HepG2 (cell line): ENCODE data around the gene RBPJ. TPM values are rescaled to one million over a fixed set of nuclear protein-coding genes. Genes with fewer than 3 reads are reported as not detected.

Experiments used
- CBX1 ChIP-seq: IDR thresholded peaks from one replicate; pipeline ENCODE4 v1.6.1; 2016; ENCODE audit warnings: antibody characterized with exemption, low read depth
- KDM3A ChIP-seq: IDR thresholded peaks from 2 replicates; pipeline ENCODE4 v1.6.1; 2018; ENCODE audit warnings: low read depth, missing compliant biosample characterization
- SMAD1 ChIP-seq: sonication (generic); formaldehyde crosslinking; IDR thresholded peaks from 2 replicates; pipeline ENCODE4 v1.4.0; 2020; ENCODE audit warnings: missing genetic modification reagents, low read depth, mild to moderate bottlenecking, borderline replicate concordance
- SMARCC2 ChIP-seq: fragments of 450-650 bp; IDR thresholded peaks from 2 replicates; pipeline ENCODE4 v1.6.1; 2017; ENCODE audit warnings: antibody characterized with exemption, mild to moderate bottlenecking
- THAP11 ChIP-seq: IDR thresholded peaks from 2 replicates; pipeline ENCODE4 v1.6.1; 2016; ENCODE audit warnings: missing biosample characterization, missing genetic modification reagents
- ZFAT ChIP-seq: sonication (generic); formaldehyde crosslinking; conservative IDR thresholded peaks from 2 replicates; pipeline ENCODE4 v1.8.1; 2023; ENCODE audit warnings: missing genetic modification reagents, inconsistent platforms
- ZNF839 ChIP-seq: sonication (generic); formaldehyde crosslinking; IDR thresholded peaks from 2 replicates; pipeline ENCODE4 v1.4.0; 2020; ENCODE audit warnings: missing genetic modification reagents, mild to moderate bottlenecking, borderline replicate concordance
- polyA plus RNA-seq, 8 experiments: library from polyadenylated mRNA; depleted of rRNA in 3 of 8; stranded (reverse) in 7 of 8; unstranded in 1 of 8; fragments of >200 nt; fragmentation: Illumina TruSeq in 4 of 8; extraction: Trizol in 4 of 8; gene quantifications; 2 replicates each; pipeline versions ENCODE4 v1.2.1 to v1.2.3, GENCODE V29; 2011 to 2016; ENCODE audit warnings: low read depth in 4 of 8, missing spikeins in 1 of 8, mixed read lengths in 1 of 8; ENCODE audit not compliant: insufficient read depth in 1 of 8
- total RNA-seq, 5 experiments: library from RNA; depleted of rRNA; stranded (reverse); fragments of >200 nt; fragmentation: Illumina TruSeq; extraction: Trizol; gene quantifications; 2 replicates each; pipeline ENCODE4 v1.2.3, GENCODE V29; 2016; ENCODE audit warnings: low read depth in 1 of 5
- TF ChIP-seq, protein P1 (sequence below): sonication (generic); formaldehyde crosslinking; IDR thresholded peaks from 2 replicates; pipeline ENCODE4 v1.5.1; 2020; ENCODE audit warnings: missing genetic modification reagents, mild to moderate bottlenecking, borderline replicate concordance
- TF ChIP-seq, protein P2 (sequence below): IDR thresholded peaks from 2 replicates; pipeline ENCODE4 v1.6.1; 2012; ENCODE audit warnings: low read length, improper control_type of control experiment
- TF ChIP-seq, protein P3 (sequence below): sonication (generic); formaldehyde crosslinking; IDR thresholded peaks from 2 replicates; pipeline ENCODE4 v1.9.0; 2021; ENCODE audit warnings: missing genetic modification reagents, borderline replicate concordance
- TF ChIP-seq, protein P4 (sequence below): sonication (generic); formaldehyde crosslinking; IDR thresholded peaks from 2 replicates; pipeline ENCODE4 v1.4.0; 2020; ENCODE audit warnings: missing genetic modification reagents
- TF ChIP-seq, protein P5 (sequence below): IDR thresholded peaks from 2 replicates; pipeline ENCODE4 v1.6.1; 2016
- TF ChIP-seq, protein P6 (sequence below): IDR thresholded peaks from 2 replicates; pipeline ENCODE4 v1.6.1; 2016; ENCODE audit warnings: missing genetic modification reagents, missing compliant biosample characterization

The RBPJ gene
- total and polyA plus RNA-seq, 2 of the 13 experiments (the other 11 are each of a cell fraction or from before 2014, with no cell fraction given), result 25.9 to 33.2 TPM

DNA sequence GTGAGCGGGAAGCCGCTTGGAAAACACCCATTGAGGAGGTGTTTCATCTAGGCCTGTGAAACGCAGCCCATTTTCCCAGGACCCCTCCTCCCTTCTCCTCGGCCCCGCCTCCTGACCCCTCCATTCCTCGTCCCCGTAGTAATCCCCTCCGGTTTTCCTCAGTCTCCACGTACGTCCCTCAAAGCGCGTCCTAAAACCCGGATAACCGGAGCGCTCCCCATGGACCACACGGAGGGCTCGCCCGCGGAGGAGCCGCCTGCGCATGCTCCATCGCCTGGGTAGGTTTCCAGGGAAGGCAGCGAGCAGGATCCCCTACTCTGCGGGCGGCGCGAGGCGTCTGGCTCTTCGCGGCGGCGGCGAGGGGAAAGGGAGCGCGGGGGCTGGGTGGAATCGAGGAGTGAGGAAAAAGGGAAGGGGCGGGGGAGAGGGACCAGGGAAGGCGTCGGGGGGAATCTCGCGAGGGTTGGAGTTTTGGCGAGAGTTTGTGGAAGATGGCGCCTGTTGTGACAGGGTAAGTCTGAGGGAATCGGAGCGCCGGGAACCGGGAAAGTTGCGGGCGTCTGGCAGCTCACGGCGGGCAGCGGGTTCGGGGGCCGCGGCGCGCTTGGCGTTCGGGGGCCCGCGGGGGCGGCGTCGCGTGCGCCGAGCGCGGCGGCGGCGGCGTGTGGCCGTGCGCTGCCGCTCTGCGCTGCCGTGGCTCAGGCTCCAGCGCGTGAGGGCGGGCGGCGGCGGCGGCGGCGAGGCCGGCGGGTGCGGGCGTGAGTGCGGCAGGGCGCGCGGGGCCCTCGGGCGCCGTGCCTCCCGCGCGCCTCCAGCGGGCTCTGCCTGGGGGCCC lies at the start of gene RBPJ (continued):
- TF ChIP-seq SMARCC2 (no peak), SMAD1 (0 out of 2 replicates have a peak, but pooled peaks have one; percentile 65), THAP11 (CRISPR knock-in tag) (peak; percentile 83), ZFAT (no peak), KDM3A (CRISPR knock-in tag) (0 out of 2 replicates have a peak, but pooled peaks have one; percentile 46), ZNF839 (CRISPR knock-in tag) (peak; percentile 58; the same call in 1 of the 2 replicates), CBX1 (no peak)
- TF ChIP-seq, protein P1, sequence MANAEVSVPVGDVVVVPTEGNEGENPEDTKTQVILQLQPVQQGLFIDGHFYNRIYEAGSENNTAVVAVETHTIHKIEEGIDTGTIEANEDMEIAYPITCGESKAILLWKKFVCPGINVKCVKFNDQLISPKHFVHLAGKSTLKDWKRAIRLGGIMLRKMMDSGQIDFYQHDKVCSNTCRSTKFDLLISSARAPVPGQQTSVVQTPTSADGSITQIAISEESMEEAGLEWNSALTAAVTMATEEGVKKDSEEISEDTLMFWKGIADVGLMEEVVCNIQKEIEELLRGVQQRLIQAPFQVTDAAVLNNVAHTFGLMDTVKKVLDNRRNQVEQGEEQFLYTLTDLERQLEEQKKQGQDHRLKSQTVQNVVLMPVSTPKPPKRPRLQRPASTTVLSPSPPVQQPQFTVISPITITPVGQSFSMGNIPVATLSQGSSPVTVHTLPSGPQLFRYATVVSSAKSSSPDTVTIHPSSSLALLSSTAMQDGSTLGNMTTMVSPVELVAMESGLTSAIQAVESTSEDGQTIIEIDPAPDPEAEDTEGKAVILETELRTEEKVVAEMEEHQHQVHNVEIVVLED (CRISPR knock-in tag), result peak; percentile 84
- TF ChIP-seq, protein P2, sequence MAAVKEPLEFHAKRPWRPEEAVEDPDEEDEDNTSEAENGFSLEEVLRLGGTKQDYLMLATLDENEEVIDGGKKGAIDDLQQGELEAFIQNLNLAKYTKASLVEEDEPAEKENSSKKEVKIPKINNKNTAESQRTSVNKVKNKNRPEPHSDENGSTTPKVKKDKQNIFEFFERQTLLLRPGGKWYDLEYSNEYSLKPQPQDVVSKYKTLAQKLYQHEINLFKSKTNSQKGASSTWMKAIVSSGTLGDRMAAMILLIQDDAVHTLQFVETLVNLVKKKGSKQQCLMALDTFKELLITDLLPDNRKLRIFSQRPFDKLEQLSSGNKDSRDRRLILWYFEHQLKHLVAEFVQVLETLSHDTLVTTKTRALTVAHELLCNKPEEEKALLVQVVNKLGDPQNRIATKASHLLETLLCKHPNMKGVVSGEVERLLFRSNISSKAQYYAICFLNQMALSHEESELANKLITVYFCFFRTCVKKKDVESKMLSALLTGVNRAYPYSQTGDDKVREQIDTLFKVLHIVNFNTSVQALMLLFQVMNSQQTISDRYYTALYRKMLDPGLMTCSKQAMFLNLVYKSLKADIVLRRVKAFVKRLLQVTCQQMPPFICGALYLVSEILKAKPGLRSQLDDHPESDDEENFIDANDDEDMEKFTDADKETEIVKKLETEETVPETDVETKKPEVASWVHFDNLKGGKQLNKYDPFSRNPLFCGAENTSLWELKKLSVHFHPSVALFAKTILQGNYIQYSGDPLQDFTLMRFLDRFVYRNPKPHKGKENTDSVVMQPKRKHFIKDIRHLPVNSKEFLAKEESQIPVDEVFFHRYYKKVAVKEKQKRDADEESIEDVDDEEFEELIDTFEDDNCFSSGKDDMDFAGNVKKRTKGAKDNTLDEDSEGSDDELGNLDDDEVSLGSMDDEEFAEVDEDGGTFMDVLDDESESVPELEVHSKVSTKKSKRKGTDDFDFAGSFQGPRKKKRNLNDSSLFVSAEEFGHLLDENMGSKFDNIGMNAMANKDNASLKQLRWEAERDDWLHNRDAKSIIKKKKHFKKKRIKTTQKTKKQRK, result no peak
- TF ChIP-seq, protein P3, sequence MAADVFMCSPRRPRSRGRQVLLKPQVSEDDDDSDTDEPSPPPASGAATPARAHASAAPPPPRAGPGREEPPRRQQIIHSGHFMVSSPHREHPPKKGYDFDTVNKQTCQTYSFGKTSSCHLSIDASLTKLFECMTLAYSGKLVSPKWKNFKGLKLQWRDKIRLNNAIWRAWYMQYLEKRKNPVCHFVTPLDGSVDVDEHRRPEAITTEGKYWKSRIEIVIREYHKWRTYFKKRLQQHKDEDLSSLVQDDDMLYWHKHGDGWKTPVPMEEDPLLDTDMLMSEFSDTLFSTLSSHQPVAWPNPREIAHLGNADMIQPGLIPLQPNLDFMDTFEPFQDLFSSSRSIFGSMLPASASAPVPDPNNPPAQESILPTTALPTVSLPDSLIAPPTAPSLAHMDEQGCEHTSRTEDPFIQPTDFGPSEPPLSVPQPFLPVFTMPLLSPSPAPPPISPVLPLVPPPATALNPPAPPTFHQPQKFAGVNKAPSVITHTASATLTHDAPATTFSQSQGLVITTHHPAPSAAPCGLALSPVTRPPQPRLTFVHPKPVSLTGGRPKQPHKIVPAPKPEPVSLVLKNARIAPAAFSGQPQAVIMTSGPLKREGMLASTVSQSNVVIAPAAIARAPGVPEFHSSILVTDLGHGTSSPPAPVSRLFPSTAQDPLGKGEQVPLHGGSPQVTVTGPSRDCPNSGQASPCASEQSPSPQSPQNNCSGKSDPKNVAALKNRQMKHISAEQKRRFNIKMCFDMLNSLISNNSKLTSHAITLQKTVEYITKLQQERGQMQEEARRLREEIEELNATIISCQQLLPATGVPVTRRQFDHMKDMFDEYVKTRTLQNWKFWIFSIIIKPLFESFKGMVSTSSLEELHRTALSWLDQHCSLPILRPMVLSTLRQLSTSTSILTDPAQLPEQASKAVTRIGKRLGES (CRISPR knock-in tag), result no peak
- TF ChIP-seq, protein P4, sequence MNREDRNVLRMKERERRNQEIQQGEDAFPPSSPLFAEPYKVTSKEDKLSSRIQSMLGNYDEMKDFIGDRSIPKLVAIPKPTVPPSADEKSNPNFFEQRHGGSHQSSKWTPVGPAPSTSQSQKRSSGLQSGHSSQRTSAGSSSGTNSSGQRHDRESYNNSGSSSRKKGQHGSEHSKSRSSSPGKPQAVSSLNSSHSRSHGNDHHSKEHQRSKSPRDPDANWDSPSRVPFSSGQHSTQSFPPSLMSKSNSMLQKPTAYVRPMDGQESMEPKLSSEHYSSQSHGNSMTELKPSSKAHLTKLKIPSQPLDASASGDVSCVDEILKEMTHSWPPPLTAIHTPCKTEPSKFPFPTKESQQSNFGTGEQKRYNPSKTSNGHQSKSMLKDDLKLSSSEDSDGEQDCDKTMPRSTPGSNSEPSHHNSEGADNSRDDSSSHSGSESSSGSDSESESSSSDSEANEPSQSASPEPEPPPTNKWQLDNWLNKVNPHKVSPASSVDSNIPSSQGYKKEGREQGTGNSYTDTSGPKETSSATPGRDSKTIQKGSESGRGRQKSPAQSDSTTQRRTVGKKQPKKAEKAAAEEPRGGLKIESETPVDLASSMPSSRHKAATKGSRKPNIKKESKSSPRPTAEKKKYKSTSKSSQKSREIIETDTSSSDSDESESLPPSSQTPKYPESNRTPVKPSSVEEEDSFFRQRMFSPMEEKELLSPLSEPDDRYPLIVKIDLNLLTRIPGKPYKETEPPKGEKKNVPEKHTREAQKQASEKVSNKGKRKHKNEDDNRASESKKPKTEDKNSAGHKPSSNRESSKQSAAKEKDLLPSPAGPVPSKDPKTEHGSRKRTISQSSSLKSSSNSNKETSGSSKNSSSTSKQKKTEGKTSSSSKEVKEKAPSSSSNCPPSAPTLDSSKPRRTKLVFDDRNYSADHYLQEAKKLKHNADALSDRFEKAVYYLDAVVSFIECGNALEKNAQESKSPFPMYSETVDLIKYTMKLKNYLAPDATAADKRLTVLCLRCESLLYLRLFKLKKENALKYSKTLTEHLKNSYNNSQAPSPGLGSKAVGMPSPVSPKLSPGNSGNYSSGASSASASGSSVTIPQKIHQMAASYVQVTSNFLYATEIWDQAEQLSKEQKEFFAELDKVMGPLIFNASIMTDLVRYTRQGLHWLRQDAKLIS (CRISPR knock-in tag), result no peak
- TF ChIP-seq, protein P5, sequence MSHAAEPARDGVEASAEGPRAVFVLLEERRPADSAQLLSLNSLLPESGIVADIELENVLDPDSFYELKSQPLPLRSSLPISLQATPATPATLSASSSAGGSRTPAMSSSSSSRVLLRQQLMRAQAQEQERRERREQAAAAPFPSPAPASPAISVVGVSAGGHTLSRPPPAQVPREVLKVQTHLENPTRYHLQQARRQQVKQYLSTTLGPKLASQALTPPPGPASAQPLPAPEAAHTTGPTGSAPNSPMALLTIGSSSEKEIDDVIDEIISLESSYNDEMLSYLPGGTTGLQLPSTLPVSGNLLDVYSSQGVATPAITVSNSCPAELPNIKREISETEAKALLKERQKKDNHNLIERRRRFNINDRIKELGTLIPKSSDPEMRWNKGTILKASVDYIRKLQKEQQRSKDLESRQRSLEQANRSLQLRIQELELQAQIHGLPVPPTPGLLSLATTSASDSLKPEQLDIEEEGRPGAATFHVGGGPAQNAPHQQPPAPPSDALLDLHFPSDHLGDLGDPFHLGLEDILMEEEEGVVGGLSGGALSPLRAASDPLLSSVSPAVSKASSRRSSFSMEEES (CRISPR knock-in tag), result no peak; the same call in 1 of the 2 replicates
- TF ChIP-seq, protein P6, sequence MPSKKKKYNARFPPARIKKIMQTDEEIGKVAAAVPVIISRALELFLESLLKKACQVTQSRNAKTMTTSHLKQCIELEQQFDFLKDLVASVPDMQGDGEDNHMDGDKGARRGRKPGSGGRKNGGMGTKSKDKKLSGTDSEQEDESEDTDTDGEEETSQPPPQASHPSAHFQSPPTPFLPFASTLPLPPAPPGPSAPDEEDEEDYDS (CRISPR knock-in tag), result peak; percentile 45; the same call in 1 of the 2 replicates
